Suprapubic skin (tissue), 3 donors: ENCODE data around the gene EPOP.

ENCODE experiments used
- POLR2A ChIP-seq, 2 donors: fragments of 450-650 bp; IDR thresholded peaks; one replicate each; pipeline ENCODE4 v1.6.1; 2017; ENCODE audit warnings: antibody characterized with exemption in 2 of 2, mild to moderate bottlenecking in 2 of 2, moderate library complexity in 2 of 2
- TF ChIP-seq, protein P1 (sequence below), 2 donors: fragments of 200-600 bp in 1 of 2; fragments of 450-650 bp in 1 of 2; sonication (generic) in 1 of 2; IDR thresholded peaks; one replicate each; pipeline ENCODE4 v1.5.1; 2016 to 2019; ENCODE audit warnings: antibody characterized with exemption in 2 of 2, mild to moderate bottlenecking in 1 of 2, moderate library complexity in 1 of 2

DNA sequence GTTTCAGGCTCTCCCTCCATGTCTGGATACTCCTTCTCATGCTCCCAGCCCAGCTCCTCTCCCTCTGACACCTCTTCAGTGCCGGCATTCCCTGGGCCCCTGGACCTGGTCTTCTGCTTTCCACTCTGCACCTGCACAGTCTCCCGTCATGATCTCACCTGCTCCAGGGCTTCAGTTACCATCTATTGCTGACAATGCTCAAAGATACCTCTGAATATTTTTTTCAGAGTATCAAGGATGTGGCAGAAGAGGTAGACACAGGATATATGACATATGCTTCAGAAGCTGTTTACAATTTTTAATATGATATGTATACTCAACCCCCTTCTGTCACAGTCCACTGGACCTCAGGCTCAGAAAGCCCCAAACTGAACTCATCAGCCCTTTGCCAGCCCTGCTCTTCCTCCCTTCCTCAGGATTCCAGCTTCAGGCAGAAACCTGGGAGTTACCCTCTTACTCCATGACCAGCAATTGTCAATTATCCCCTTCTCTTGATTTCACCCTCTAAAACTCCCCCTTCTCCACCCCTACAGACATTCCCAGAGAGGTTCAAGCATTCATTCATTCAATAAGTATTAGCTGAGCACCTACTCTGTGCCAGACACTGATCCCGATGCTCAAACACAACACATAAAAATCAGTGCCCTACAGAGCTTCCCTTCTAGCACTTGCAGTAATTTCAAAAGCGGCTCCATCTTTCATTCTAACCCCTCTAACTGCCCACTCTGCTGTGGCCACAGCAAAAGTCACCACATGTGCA is 22.5 kb upstream of the EPOP start:
- TF ChIP-seq, protein P1, sequence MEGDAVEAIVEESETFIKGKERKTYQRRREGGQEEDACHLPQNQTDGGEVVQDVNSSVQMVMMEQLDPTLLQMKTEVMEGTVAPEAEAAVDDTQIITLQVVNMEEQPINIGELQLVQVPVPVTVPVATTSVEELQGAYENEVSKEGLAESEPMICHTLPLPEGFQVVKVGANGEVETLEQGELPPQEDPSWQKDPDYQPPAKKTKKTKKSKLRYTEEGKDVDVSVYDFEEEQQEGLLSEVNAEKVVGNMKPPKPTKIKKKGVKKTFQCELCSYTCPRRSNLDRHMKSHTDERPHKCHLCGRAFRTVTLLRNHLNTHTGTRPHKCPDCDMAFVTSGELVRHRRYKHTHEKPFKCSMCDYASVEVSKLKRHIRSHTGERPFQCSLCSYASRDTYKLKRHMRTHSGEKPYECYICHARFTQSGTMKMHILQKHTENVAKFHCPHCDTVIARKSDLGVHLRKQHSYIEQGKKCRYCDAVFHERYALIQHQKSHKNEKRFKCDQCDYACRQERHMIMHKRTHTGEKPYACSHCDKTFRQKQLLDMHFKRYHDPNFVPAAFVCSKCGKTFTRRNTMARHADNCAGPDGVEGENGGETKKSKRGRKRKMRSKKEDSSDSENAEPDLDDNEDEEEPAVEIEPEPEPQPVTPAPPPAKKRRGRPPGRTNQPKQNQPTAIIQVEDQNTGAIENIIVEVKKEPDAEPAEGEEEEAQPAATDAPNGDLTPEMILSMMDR (IDR thresholded peaks at IDR 0.05) = no peak
- no peak for TF ChIP-seq POLR2A (IDR thresholded peaks at IDR 0.05)
